ENCODE data around the gene REEP6. TPM values are rescaled to one million over a fixed set of nuclear protein-coding genes. Genes with fewer than 3 reads are reported as not detected.

Gene REEP6
- total and polyA plus RNA-seq, 4 donors: 3.3 to 13.3 (median 8.8) TPM

DNA sequence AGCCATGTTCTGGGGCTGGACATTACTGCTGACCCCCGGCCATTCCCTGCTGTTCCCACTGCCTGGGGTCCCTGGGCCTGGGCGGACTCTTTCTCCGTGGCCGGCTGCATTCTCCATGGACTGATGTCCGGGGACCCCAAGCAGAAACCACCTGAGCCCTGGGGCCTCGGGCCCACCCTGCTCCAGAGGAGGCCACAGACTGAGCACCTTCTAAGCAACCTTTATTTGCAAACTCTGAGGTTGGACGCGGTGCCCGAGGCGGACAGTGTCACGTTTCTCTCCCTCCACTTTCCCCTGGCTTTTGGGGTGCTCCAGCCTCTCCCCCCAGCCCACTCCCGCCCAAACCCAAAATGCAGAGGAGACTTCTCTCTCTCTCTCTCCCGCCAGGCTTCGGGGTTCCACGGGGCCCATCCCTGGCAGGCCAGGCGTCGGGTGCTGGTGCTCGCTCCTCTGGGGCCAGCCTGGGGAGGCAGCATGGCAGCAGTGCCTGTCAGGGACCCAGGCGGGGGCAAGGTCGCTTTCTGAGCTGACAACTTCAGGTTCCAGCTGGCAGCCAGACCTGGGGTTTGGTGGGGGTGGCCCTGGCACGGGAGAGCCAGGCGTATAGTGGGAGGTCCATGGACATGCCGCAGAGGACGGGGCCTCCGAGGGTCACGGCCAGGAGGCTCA, 9.6 kb upstream of the REEP6 start:
- DNase-seq (ENCODE audit: low read depth in 4 of 6, low spot score in 6 of 6): no peak
- WGBS (ENCODE audit: insufficient coverage): 88% methylated on average over 26 of the region's 26 CpGs
- H3K27ac ChIP-seq (ENCODE audit: low read depth, low read length): no peak overlapping the region
- no peak overlapping the region for H3K4me3 ChIP-seq (ENCODE audit: low read depth, low read length)
- no peaks in the 10 kb centered on the region for H3K9me3 ChIP-seq (ENCODE audit: control insufficient read depth, insufficient read depth, low read length)
- H3K27me3 ChIP-seq (ENCODE audit: control insufficient read depth, insufficient read depth, low read length): no peaks in the 10 kb centered on the region
- H3K4me1 ChIP-seq (ENCODE audit: control insufficient read depth, insufficient read depth, low read length): peaks cover 25% of the 10 kb centered on the region
- peaks cover 30% of the 10 kb centered on the region for H3K36me3 ChIP-seq (ENCODE audit: control insufficient read depth, insufficient read depth, low read length)

- WGBS (ENCODE audit: insufficient coverage): 91% methylated on average over 36 of the region's 36 CpGs
- peaks cover 23% of the 10 kb centered on the region for H3K4me1 ChIP-seq (ENCODE audit: control insufficient read depth, insufficient read depth, low read length)
These were observed 9.1 kb upstream of the REEP6 start for GRCh38 chr19:1481893-1482360.

GRCh38 chr19:1482361-1483130, 8.4 kb upstream of the REEP6 start:
- Histone ChIP-seq H3K27ac (ENCODE audit: low read depth, low read length) (no peak overlapping the region), H3K27me3 (ENCODE audit: control insufficient read depth, insufficient read depth, low read length) (no peaks in the 10 kb centered on the region), H3K9me3 (ENCODE audit: control insufficient read depth, insufficient read depth, low read length) (no peaks in the 10 kb centered on the region), H3K4me3 (ENCODE audit: low read depth, low read length) (no peak overlapping the region), H3K36me3 (ENCODE audit: control insufficient read depth, insufficient read depth, low read length) (peaks cover 32% of the 10 kb centered on the region), H3K4me1 (ENCODE audit: control insufficient read depth, insufficient read depth, low read length) (peaks cover 17% of the 10 kb centered on the region)
- DNase-seq (ENCODE audit: low read depth in 4 of 6, low spot score in 6 of 6): no peak
- 85% methylated on average over 32 of the region's 37 CpGs for WGBS (ENCODE audit: insufficient coverage)

More at GRCh38 chr19:1481893-1482360, 9.1 kb upstream of the REEP6 start:
- no peaks in the 10 kb centered on the region for H3K27me3 ChIP-seq (ENCODE audit: control insufficient read depth, insufficient read depth, low read length)
- H3K27ac ChIP-seq (ENCODE audit: low read depth, low read length): no peak overlapping the region
- H3K9me3 ChIP-seq (ENCODE audit: control insufficient read depth, insufficient read depth, low read length): no peaks in the 10 kb centered on the region
- DNase-seq (ENCODE audit: low read depth in 4 of 6, low spot score in 6 of 6): no peak
- H3K36me3 ChIP-seq (ENCODE audit: control insufficient read depth, insufficient read depth, low read length): peaks cover 29% of the 10 kb centered on the region
- no peak overlapping the region for H3K4me3 ChIP-seq (ENCODE audit: low read depth, low read length)

DNA sequence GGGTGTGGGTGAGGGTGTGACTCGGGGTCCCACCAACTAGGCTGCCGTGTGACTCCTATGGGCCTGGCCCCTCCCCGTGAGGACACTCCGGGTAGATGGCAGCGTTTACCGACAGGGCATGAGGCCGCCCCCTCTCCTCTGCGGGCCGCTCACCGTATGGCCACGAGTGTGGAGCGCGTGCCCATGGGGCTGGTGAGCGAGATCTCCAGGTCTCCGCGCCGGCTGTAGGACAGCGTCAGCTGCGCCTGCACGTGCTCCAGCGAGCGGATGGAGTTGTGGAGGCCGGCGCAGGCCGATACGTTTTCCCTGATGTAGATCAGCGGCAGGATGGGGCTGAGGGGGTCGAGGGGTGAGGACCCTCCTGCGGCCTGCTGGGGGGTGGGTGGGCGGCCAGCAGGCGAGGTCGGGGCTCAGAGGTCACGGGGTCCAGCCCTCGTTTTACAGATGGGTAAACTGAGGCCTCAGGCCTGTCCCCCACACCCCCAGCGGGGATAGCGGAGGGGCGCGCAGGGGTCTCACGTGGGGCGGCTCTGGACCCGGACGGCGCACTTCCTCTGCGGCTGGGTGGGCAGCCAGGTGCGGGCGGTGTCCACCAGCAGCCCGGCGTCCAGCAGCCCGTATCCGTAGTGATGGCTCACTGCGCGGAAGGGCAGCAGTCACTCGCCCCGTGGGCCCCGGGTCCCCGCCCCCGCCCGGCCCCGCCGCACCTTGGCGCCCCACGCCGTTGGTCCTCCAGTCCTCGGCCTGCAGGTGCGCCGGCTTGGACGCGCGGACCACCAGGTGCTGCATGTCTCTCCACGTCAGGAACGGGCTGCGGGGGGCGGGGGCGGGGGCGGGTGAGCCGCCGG, 7.6 kb upstream of the REEP6 start:
- no peaks in the 10 kb centered on the region for H3K9me3 ChIP-seq (ENCODE audit: control insufficient read depth, insufficient read depth, low read length)
- no peaks in the 10 kb centered on the region for H3K27me3 ChIP-seq (ENCODE audit: control insufficient read depth, insufficient read depth, low read length)
- DNase-seq (ENCODE audit: low read depth in 4 of 6, low spot score in 6 of 6): no peak
- peaks cover 36% of the 10 kb centered on the region for H3K36me3 ChIP-seq (ENCODE audit: control insufficient read depth, insufficient read depth, low read length)
- H3K27ac ChIP-seq (ENCODE audit: low read depth, low read length): no peak overlapping the region
- H3K4me1 ChIP-seq (ENCODE audit: control insufficient read depth, insufficient read depth, low read length): peaks cover 12% of the 10 kb centered on the region
- no peak overlapping the region for H3K4me3 ChIP-seq (ENCODE audit: low read depth, low read length)
- WGBS (ENCODE audit: insufficient coverage): 92% methylated on average over 72 of the region's 77 CpGs

- H3K9me3 ChIP-seq (ENCODE audit: control insufficient read depth, insufficient read depth, low read length): no peaks in the 10 kb centered on the region
- peaks cover 36% of the 10 kb centered on the region for H3K36me3 ChIP-seq (ENCODE audit: control insufficient read depth, insufficient read depth, low read length)
- DNase-seq (ENCODE audit: low read depth in 4 of 6, low spot score in 6 of 6): no peak
- peaks cover 7% of the 10 kb centered on the region for H3K4me1 ChIP-seq (ENCODE audit: control insufficient read depth, insufficient read depth, low read length)
- H3K27me3 ChIP-seq (ENCODE audit: control insufficient read depth, insufficient read depth, low read length): no peaks in the 10 kb centered on the region
- 94% methylated on average over 16 of the region's 23 CpGs for WGBS (ENCODE audit: insufficient coverage)
- H3K4me3 ChIP-seq (ENCODE audit: low read depth, low read length): no peak overlapping the region
- no peak overlapping the region for H3K27ac ChIP-seq (ENCODE audit: low read depth, low read length)
These were observed 7.0 kb upstream of the REEP6 start for GRCh38 chr19:1483979-1484428.

DNA sequence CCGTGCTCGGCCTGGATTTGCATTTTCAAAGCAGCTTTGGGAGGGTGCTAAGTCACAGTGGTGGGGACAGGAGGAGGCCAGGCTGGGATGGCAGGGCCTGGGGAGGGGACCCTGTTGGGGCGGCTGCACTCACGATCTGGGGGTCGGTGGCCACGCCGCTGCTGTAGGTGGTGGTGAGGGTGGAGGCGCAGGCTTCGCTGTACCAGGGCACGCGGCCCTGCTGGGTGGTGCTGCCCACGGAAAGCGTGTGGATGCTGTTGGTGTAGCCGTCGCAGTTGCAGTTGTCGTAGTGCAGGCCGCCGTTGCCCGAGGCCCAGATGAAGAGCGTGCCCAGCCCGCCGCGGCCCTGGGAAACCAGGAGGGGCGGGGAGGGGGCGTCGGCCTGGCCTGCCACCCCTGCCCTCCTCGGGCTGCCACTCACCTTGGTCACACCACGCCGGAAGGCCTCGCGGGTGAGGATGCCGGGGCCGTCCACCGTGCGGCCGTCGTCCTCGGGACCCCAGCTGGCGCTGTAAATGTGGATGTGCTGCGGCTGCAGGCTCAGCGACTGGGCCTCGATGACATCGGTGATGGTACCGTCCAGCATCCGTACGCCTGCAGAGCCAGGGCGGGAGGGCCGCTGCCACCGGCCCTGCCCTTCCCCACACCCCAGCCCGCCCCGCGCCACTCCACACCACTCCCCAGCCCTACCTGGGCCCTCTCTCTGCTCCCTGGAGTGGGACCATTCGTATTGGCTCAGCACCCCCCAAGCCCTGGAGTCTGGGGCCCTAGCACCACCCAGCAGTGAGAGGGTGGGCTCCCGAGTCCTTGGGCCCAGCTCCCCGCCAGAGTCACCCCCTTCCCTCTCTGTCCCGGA, 4.0 kb upstream of the REEP6 start:
- Histone ChIP-seq H3K27me3 (ENCODE audit: control insufficient read depth, insufficient read depth, low read length) (peaks cover 8% of the 10 kb centered on the region), H3K36me3 (ENCODE audit: control insufficient read depth, insufficient read depth, low read length) (peaks cover 29% of the 10 kb centered on the region), H3K4me3 (ENCODE audit: low read depth, low read length) (no peak overlapping the region), H3K9me3 (ENCODE audit: control insufficient read depth, insufficient read depth, low read length) (no peaks in the 10 kb centered on the region), H3K4me1 (ENCODE audit: control insufficient read depth, insufficient read depth, low read length) (peaks cover 19% of the 10 kb centered on the region), H3K27ac (ENCODE audit: low read depth, low read length) (no peak overlapping the region)
- DNase-seq (ENCODE audit: low read depth in 4 of 6, low spot score in 6 of 6): no peak
- WGBS (ENCODE audit: insufficient coverage): 92% methylated on average over 56 of the region's 56 CpGs

GRCh38 chr19:1487576-1488281, 3.3 kb upstream of the REEP6 start:
- peaks cover 22% of the 10 kb centered on the region for H3K36me3 ChIP-seq (ENCODE audit: control insufficient read depth, insufficient read depth, low read length)
- no peak for DNase-seq (ENCODE audit: low read depth in 4 of 6, low spot score in 6 of 6)
- WGBS (ENCODE audit: insufficient coverage): 94% methylated on average over 32 of the region's 40 CpGs
- peaks cover 11% of the 10 kb centered on the region for H3K27me3 ChIP-seq (ENCODE audit: control insufficient read depth, insufficient read depth, low read length)
- H3K27ac ChIP-seq (ENCODE audit: low read depth, low read length): no peak overlapping the region
- no peak overlapping the region for H3K4me3 ChIP-seq (ENCODE audit: low read depth, low read length)
- H3K9me3 ChIP-seq (ENCODE audit: control insufficient read depth, insufficient read depth, low read length): no peaks in the 10 kb centered on the region
- peaks cover 20% of the 10 kb centered on the region for H3K4me1 ChIP-seq (ENCODE audit: control insufficient read depth, insufficient read depth, low read length)

GRCh38 chr19:1488282-1488601, 2.7 kb upstream of the REEP6 start:
- peaks cover 25% of the 10 kb centered on the region for H3K4me1 ChIP-seq (ENCODE audit: control insufficient read depth, insufficient read depth, low read length)
- H3K27me3 ChIP-seq (ENCODE audit: control insufficient read depth, insufficient read depth, low read length): peaks cover 11% of the 10 kb centered on the region
- H3K4me3 ChIP-seq (ENCODE audit: low read depth, low read length): no peak overlapping the region
- no peak overlapping the region for H3K27ac ChIP-seq (ENCODE audit: low read depth, low read length)
- H3K36me3 ChIP-seq (ENCODE audit: control insufficient read depth, insufficient read depth, low read length): peaks cover 17% of the 10 kb centered on the region
- WGBS (ENCODE audit: insufficient coverage): 83% methylated on average over 11 of the region's 11 CpGs
- DNase-seq (ENCODE audit: low read depth in 4 of 6, low spot score in 6 of 6): no peak
- H3K9me3 ChIP-seq (ENCODE audit: control insufficient read depth, insufficient read depth, low read length): no peaks in the 10 kb centered on the region

Measured in spinal cord (tissue), 10 donors.